K562 (cell line): Measurements from ENCODE around the gene PIN4. TPM values are rescaled to one million over a fixed set of nuclear protein-coding genes. Genes with fewer than 3 reads are reported as not detected.

Experiments
- EP400 ChIP-seq: fragments of 450-650 bp; IDR thresholded peaks from 2 replicates; pipeline ENCODE4 v1.6.1; 2017; ENCODE audit warnings: antibody characterized with exemption, mild to moderate bottlenecking, moderate library complexity
- NCOA4 ChIP-seq: fragments of 450-650 bp; IDR thresholded peaks from 2 replicates; pipeline ENCODE4 v1.6.1; 2018; ENCODE audit warnings: mild to moderate bottlenecking; ENCODE audit not compliant: partially characterized antibody
- TAF15 ChIP-seq: fragments of 200-400 bp; formaldehyde crosslinking; IDR thresholded peaks from 2 replicates; pipeline ENCODE4 v1.6.1; 2017; ENCODE audit warnings: mild to moderate bottlenecking, low read depth, low read length, moderate library complexity
- XRCC4 ChIP-seq: IDR thresholded peaks from one replicate; pipeline ENCODE4 v1.6.1; 2011; ENCODE audit not compliant: insufficient read depth, insufficient read length; ENCODE audit errors: extremely low read depth
- ZFPM2 ChIP-seq: fragments of 250-450 bp; sonication (Bioruptor Pico); IDR thresholded peaks from 2 replicates; pipeline ENCODE4 v1.5.1; 2022; ENCODE audit warnings: mild to moderate bottlenecking
- ZNF197 ChIP-seq: fragments of 200-800 bp; sonication (Bioruptor generic); IDR thresholded peaks from 2 replicates; pipeline ENCODE4 v1.6.1; 2016; ENCODE audit warnings: low read depth, missing genetic modification characterization, missing compliant biosample characterization
- ZNF263 ChIP-seq: sonication (generic); formaldehyde crosslinking; IDR thresholded peaks from 2 replicates; pipeline ENCODE4 v1.8.0; 2022; ENCODE audit warnings: mild to moderate bottlenecking, missing genetic modification reagents, borderline replicate concordance
- ZNF75A ChIP-seq: fragments of 450-650 bp; formaldehyde crosslinking; IDR thresholded peaks from 2 replicates; pipeline ENCODE4 v1.4.0; 2020; ENCODE audit warnings: mild to moderate bottlenecking
- polyA plus RNA-seq, 8 experiments: library from polyadenylated mRNA; depleted of rRNA in 4 of 8; stranded (reverse) in 5 of 8; unstranded in 3 of 8; fragments of >200 nt; fragmentation: Nextera tagmentation in 2 of 8; fragmentation: Illumina TruSeq in 1 of 8; extraction: Ambion mirVana in 2 of 8; extraction: Trizol in 1 of 8; gene quantifications; 2 replicates each; pipeline versions ENCODE4 v1.2.1 to v1.2.3, GENCODE V29; 2011 to 2014; ENCODE audit warnings: inconsistent platforms in 1 of 8, missing spikeins in 1 of 8
- total RNA-seq, 7 experiments: library from RNA; depleted of rRNA in 6 of 7; stranded (reverse); fragments of >200 nt in 6 of 7; fragmentation: Illumina TruSeq in 2 of 7; extraction: Trizol in 2 of 7; gene quantifications; 2 replicates each; pipeline versions ENCODE4 v1.2.1 to v1.2.3, GENCODE V29; 2011 to 2021; ENCODE audit warnings: low replicate concordance in 1 of 7
- TF ChIP-seq, protein P1 (sequence below), 2 experiments: fragments of 150-350 bp in 1 of 2; IDR thresholded peaks; 2 replicates each; pipeline ENCODE4 v1.6.1; 2012 to 2016; ENCODE audit warnings: low read depth in 2 of 2, low read length in 2 of 2, mild to moderate bottlenecking in 1 of 2, moderate library complexity in 1 of 2
- TF ChIP-seq, protein P2 (sequence below): fragments of 250-450 bp; sonication (Bioruptor Pico); IDR thresholded peaks from 2 replicates; pipeline ENCODE4 v1.9.0; 2021; ENCODE audit warnings: mild to moderate bottlenecking
- TF ChIP-seq, protein P3 (sequence below): fragments of 250-450 bp; sonication (Bioruptor Pico); IDR thresholded peaks from 2 replicates; pipeline ENCODE4 v1.4.0; 2020
- TF ChIP-seq, protein P4 (sequence below): fragments of 150-350 bp; IDR thresholded peaks from 2 replicates; pipeline ENCODE4 v1.6.1; 2014; ENCODE audit warnings: low read depth, mild to moderate bottlenecking, low read length, borderline replicate concordance

Gene PIN4
- total and polyA plus RNA-seq, 9 of the 15 experiments (the other 6 are each of a cell fraction or from before 2014, with no cell fraction given): 10.0 to 132 (median 45.6) TPM

DNA sequence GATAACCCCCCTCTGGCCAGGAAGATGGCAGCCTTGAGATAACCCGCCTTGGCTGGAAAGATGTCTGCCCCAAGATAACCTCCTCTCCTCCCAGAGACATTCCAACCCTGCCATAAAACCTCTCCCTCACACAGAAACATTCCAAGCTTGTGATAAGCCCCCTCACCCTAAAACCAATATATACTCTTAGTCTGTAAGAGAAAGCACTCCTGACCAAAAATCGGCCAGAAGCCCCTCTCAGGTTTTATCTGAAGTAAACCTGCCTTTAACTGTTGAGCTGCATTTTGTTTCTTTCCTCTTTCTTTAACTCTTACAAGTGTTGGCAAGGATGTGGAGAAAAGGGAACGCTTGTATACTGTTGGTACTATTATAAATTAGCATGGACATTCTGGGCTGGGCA is 48.7 kb downstream of the PIN4 start (continued):
- TF ChIP-seq NCOA4 (no peak), TAF15 (no peak), ZNF75A (CRISPR knock-in tag) (no peak), XRCC4 (no peak), ZFPM2 (CRISPR knock-in tag) (no peak), EP400 (no peak), ZNF263 (CRISPR knock-in tag) (no peak), ZNF197 (CRISPR knock-in tag) (no peak)
- TF ChIP-seq, protein P1, sequence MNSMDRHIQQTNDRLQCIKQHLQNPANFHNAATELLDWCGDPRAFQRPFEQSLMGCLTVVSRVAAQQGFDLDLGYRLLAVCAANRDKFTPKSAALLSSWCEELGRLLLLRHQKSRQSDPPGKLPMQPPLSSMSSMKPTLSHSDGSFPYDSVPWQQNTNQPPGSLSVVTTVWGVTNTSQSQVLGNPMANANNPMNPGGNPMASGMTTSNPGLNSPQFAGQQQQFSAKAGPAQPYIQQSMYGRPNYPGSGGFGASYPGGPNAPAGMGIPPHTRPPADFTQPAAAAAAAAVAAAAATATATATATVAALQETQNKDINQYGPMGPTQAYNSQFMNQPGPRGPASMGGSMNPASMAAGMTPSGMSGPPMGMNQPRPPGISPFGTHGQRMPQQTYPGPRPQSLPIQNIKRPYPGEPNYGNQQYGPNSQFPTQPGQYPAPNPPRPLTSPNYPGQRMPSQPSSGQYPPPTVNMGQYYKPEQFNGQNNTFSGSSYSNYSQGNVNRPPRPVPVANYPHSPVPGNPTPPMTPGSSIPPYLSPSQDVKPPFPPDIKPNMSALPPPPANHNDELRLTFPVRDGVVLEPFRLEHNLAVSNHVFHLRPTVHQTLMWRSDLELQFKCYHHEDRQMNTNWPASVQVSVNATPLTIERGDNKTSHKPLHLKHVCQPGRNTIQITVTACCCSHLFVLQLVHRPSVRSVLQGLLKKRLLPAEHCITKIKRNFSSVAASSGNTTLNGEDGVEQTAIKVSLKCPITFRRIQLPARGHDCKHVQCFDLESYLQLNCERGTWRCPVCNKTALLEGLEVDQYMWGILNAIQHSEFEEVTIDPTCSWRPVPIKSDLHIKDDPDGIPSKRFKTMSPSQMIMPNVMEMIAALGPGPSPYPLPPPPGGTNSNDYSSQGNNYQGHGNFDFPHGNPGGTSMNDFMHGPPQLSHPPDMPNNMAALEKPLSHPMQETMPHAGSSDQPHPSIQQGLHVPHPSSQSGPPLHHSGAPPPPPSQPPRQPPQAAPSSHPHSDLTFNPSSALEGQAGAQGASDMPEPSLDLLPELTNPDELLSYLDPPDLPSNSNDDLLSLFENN (IDR thresholded peaks at IDR 0.05; ENCODE audit: low read depth in 2 of 2, low read length in 2 of 2): no peak
- TF ChIP-seq, protein P2, sequence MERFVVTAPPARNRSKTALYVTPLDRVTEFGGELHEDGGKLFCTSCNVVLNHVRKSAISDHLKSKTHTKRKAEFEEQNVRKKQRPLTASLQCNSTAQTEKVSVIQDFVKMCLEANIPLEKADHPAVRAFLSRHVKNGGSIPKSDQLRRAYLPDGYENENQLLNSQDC (CRISPR knock-in tag): no peak
- TF ChIP-seq, protein P3, sequence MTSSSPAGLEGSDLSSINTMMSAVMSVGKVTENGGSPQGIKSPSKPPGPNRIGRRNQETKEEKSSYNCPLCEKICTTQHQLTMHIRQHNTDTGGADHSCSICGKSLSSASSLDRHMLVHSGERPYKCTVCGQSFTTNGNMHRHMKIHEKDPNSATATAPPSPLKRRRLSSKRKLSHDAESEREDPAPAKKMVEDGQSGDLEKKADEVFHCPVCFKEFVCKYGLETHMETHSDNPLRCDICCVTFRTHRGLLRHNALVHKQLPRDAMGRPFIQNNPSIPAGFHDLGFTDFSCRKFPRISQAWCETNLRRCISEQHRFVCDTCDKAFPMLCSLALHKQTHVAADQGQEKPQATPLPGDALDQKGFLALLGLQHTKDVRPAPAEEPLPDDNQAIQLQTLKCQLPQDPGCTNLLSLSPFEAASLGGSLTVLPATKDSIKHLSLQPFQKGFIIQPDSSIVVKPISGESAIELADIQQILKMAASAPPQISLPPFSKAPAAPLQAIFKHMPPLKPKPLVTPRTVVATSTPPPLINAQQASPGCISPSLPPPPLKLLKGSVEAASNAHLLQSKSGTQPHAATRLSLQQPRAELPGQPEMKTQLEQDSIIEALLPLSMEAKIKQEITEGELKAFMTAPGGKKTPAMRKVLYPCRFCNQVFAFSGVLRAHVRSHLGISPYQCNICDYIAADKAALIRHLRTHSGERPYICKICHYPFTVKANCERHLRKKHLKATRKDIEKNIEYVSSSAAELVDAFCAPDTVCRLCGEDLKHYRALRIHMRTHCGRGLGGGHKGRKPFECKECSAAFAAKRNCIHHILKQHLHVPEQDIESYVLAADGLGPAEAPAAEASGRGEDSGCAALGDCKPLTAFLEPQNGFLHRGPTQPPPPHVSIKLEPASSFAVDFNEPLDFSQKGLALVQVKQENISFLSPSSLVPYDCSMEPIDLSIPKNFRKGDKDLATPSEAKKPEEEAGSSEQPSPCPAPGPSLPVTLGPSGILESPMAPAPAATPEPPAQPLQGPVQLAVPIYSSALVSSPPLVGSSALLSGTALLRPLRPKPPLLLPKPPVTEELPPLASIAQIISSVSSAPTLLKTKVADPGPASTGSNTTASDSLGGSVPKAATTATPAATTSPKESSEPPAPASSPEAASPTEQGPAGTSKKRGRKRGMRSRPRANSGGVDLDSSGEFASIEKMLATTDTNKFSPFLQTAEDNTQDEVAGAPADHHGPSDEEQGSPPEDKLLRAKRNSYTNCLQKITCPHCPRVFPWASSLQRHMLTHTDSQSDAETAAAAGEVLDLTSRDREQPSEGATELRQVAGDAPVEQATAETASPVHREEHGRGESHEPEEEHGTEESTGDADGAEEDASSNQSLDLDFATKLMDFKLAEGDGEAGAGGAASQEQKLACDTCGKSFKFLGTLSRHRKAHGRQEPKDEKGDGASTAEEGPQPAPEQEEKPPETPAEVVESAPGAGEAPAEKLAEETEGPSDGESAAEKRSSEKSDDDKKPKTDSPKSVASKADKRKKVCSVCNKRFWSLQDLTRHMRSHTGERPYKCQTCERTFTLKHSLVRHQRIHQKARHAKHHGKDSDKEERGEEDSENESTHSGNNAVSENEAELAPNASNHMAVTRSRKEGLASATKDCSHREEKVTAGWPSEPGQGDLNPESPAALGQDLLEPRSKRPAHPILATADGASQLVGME: no peak
- TF ChIP-seq, protein P4, sequence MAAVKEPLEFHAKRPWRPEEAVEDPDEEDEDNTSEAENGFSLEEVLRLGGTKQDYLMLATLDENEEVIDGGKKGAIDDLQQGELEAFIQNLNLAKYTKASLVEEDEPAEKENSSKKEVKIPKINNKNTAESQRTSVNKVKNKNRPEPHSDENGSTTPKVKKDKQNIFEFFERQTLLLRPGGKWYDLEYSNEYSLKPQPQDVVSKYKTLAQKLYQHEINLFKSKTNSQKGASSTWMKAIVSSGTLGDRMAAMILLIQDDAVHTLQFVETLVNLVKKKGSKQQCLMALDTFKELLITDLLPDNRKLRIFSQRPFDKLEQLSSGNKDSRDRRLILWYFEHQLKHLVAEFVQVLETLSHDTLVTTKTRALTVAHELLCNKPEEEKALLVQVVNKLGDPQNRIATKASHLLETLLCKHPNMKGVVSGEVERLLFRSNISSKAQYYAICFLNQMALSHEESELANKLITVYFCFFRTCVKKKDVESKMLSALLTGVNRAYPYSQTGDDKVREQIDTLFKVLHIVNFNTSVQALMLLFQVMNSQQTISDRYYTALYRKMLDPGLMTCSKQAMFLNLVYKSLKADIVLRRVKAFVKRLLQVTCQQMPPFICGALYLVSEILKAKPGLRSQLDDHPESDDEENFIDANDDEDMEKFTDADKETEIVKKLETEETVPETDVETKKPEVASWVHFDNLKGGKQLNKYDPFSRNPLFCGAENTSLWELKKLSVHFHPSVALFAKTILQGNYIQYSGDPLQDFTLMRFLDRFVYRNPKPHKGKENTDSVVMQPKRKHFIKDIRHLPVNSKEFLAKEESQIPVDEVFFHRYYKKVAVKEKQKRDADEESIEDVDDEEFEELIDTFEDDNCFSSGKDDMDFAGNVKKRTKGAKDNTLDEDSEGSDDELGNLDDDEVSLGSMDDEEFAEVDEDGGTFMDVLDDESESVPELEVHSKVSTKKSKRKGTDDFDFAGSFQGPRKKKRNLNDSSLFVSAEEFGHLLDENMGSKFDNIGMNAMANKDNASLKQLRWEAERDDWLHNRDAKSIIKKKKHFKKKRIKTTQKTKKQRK: no peak
- TF ChIP-seq, all 486 proteins: peak for 0
